ENCODE measurements around the gene RNASEH1. TPM values are rescaled to one million over a fixed set of nuclear protein-coding genes. Genes with fewer than 3 reads are reported as not detected.

RNASEH1 gene, protein sequence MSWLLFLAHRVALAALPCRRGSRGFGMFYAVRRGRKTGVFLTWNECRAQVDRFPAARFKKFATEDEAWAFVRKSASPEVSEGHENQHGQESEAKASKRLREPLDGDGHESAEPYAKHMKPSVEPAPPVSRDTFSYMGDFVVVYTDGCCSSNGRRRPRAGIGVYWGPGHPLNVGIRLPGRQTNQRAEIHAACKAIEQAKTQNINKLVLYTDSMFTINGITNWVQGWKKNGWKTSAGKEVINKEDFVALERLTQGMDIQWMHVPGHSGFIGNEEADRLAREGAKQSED
- total RNA-seq: 42.4 and 43.1 TPM in 2 replicates

DNA sequence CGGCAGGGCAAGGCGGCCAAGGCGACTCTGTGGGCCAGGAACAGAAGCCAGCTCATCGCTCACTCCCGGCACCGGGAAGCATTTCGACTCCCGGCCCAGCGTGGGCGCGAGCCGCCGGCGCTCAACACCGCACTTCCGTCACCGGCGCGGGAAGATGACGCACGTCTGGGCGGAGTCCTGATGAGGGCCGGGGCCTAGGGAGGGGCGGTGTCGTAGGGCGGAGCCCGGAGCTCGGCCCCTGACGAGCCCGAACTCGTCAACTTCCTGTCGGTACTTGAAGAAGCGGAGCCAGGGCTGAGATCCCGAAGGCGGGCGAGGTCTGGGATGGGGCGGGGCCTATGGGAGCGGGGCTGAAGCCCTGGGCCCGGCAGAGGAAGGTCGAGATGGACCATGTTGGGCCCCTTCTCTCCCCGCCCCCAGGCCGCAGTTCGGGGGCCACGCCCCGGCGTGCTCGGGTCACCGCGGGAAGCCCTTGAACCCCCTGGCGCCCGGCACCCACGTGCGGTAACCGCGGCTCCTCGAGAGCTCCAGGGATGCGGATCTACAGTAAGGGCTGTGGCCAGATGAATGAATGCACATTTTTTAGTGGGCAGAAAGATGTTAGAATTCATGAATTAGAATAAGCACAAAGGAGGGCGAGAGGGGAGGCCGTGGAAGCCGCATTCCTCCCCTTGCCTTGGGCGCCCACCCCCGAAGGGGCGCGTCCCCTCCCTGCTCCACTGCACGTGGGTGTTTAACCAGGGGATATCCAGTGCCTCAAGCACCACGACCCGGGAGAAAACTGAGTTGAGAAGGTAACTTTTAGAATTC is at the start of gene RNASEH1:
Gene RNASEH1 (minus strand): TSS at position 129 of the 810 bp plus-strand sequence. CDS start 73 bp downstream, at position 56.

DNA sequence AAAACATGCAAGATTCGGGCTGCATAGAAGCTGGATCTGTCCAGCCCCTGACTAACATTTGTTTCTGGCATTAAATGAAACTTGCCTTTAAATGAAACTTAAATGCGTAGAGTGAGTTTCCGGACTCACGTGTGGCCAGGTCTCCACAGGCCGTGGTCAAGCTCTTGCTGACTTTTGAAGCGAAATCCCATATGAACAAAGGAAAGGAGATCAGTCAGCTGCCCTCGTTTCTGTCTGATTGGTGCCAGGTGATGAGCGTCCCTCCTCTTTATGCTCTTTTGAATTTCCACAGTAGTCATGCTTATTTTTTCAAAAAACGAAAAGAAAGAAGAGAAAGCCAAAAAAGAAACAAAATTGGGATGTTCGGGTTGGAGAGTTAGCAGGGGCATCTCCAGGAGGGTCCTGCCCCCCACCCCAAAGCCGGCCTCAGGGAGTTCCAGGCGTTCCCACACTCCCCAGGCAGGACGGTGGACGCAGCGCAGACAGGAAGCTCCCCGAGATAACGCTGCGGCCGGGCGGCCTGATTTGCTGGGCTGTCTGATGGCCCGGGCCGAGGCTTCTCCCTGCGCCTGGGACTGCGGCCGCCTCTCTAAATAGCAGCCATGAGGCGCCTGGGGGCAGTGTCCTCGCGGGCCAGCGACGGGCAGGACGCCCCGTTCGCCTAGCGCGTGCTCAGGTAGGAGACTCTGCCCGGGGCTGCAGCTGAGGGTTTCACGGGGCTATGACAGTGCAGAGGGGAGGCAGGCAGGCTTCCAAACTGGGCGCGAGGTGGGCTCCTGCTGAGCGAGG is 36.6 kb upstream of the RNASEH1 start, which contains the start of gene COLEC11:
Gene COLEC11 (plus strand): TSS at position 620 of the 789 bp plus-strand sequence. CDS start 9,229 bp downstream, outside the sequence.

DNA sequence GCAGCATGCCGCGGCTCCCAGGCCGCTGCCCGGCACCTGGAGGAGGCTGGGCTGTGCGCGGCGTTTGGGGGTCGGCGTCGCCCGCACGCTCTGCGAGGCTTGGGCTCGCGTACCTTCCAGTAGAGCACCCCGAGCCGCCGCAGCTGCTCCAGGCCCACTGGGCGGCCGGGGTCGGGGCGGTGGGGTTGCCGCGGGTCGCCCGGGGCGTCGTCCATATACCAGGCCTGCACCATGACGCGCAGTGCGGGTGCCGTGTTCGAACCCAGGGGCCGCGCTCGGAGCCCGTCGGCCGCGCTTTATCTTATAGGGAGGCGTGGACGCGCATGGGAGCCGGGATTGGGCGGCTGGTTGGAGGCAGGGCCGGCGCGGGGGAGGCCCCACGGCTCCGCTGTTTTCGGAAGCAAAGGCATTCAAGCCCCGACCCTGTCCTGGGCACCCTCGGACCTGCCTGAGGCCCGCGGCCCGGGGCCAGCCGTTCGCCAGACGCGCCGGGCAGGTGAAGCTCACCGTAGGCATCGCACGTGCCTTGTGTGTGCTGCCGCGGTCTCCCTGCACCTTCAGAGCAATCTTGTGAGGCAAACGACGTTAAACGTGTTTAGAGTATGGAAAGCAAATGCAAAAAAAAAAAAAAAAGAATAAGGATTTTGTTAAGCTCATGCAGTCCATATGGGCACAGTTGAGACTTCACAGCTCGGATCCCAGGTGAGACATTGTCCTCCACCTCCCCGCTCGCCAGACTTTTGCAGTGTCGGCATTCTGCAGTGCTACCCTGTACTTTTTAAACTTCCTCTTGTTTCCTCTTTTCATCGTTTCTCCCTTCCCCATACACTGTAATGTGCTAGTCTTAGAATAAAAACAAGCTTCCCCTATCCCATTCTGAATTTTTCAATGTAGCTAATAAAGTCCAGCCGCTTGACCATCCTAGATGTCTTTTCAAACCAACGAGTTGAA is 38.6 kb downstream of the RNASEH1 start, which contains the start of gene ADI1:
Gene ADI1 (minus strand): TSS at position 277 of the 951 bp plus-strand sequence. CDS start 44 bp downstream, at position 233.

Other genes with a start within 250 kb of the RNASEH1 start
- gene EIPR1, start 180.5 kb downstream of the RNASEH1 start, total RNA-seq: 27.4 and 42.7 TPM in 2 replicates
- 62.4 and 89.5 TPM in 2 replicates for gene TRAPPC12, start 178.6 kb downstream of the RNASEH1 start, total RNA-seq
- gene ADI1, start 38.8 kb downstream of the RNASEH1 start, total RNA-seq: 38.7 and 42.8 TPM in 2 replicates
- gene RPS7, start 16.9 kb upstream of the RNASEH1 start, total RNA-seq: 1,403 and 1,476 TPM in 2 replicates
- 1.0 and 1.1 TPM in 2 replicates for gene COLEC11, start 36.8 kb upstream of the RNASEH1 start, total RNA-seq
- gene ALLC, start 99.9 kb upstream of the RNASEH1 start, total RNA-seq: not detected in 2 replicates
- gene DCDC2C, start 145.2 kb upstream of the RNASEH1 start, total RNA-seq: not detected in 2 replicates

Measured in placental pericyte (primary cell).